Measurements from ENCODE around the gene PLEKHH2. TPM values are rescaled to one million over a fixed set of nuclear protein-coding genes. Genes with fewer than 3 reads are reported as not detected.
A peak's percentile ranks its signal among the peaks of the same experiment; 100 is the strongest.

PLEKHH2 gene
- total and polyA plus RNA-seq, 4 donors = 2.5 to 311 (median 18.3) TPM

GRCh38 chr2:43751476-43751990 is 114.5 kb downstream of the PLEKHH2 start:
- ATAC-seq (ENCODE audit: insufficient read depth, low FRiP score) (no peak), DNase-seq (no peak)
- Histone ChIP-seq H3K9ac (ENCODE audit: insufficient read depth in 1 of 2, low read length in 2 of 2) (no peak overlapping the region), H3K27me3 (ENCODE audit: control insufficient read depth in 3 of 3, insufficient read depth in 3 of 3, low read length in 2 of 3) (no peaks in the 10 kb centered on the region), H3K9me3 (ENCODE audit: control insufficient read depth in 4 of 4, insufficient read depth in 3 of 4, low read length in 3 of 4) (no peaks in the 10 kb centered on the region), H3K27ac (ENCODE audit: low read depth in 1 of 2, low read length in 1 of 2) (no peak overlapping the region), H3K36me3 (ENCODE audit: control insufficient read depth in 4 of 4, insufficient read depth in 4 of 4, low read length in 4 of 4) (peaks cover 0 to 49% (median 23%) of the 10 kb centered on the region in 4 donors), H3K4me1 (ENCODE audit: control insufficient read depth in 5 of 5, insufficient read depth in 5 of 5, low read length in 5 of 5) (no peaks in the 10 kb centered on the region), H3K4me3 (no peak overlapping the region)
- TF ChIP-seq, protein P1, sequence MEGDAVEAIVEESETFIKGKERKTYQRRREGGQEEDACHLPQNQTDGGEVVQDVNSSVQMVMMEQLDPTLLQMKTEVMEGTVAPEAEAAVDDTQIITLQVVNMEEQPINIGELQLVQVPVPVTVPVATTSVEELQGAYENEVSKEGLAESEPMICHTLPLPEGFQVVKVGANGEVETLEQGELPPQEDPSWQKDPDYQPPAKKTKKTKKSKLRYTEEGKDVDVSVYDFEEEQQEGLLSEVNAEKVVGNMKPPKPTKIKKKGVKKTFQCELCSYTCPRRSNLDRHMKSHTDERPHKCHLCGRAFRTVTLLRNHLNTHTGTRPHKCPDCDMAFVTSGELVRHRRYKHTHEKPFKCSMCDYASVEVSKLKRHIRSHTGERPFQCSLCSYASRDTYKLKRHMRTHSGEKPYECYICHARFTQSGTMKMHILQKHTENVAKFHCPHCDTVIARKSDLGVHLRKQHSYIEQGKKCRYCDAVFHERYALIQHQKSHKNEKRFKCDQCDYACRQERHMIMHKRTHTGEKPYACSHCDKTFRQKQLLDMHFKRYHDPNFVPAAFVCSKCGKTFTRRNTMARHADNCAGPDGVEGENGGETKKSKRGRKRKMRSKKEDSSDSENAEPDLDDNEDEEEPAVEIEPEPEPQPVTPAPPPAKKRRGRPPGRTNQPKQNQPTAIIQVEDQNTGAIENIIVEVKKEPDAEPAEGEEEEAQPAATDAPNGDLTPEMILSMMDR (IDR thresholded peaks at IDR 0.05; ENCODE audit: control extremely low read depth, extremely low read depth) = no peak
- 94 to 96% methylated on average over 5 of the region's 5 CpGs for WGBS, 2 donors

GRCh38 chr2:43752302-43752701 is 115.2 kb downstream of the PLEKHH2 start:
- Histone ChIP-seq H3K27me3 (ENCODE audit: control insufficient read depth in 3 of 3, insufficient read depth in 3 of 3, low read length in 2 of 3) (no peaks in the 10 kb centered on the region), H3K36me3 (ENCODE audit: control insufficient read depth in 4 of 4, insufficient read depth in 4 of 4, low read length in 4 of 4) (peaks cover 0 to 52% (median 26%) of the 10 kb centered on the region in 4 donors), H3K27ac (ENCODE audit: low read depth in 1 of 2, low read length in 1 of 2) (no peak overlapping the region), H3K4me3 (no peak overlapping the region), H3K4me1 (ENCODE audit: control insufficient read depth in 5 of 5, insufficient read depth in 5 of 5, low read length in 5 of 5) (no peaks in the 10 kb centered on the region), H3K9me3 (ENCODE audit: control insufficient read depth in 4 of 4, insufficient read depth in 3 of 4, low read length in 3 of 4) (no peaks in the 10 kb centered on the region), H3K9ac (ENCODE audit: insufficient read depth in 1 of 2, low read length in 2 of 2) (no peak overlapping the region)
- TF ChIP-seq, protein P1 (IDR thresholded peaks at IDR 0.05; ENCODE audit: control extremely low read depth, extremely low read depth) = no peak
- no peak for ATAC-seq (ENCODE audit: insufficient read depth, low FRiP score)
- DNase-seq = no peak

GRCh38 chr2:43754180-43754579 is 117.1 kb downstream of the PLEKHH2 start:
- Histone ChIP-seq H3K27me3 (ENCODE audit: control insufficient read depth in 3 of 3, insufficient read depth in 3 of 3, low read length in 2 of 3) (no peaks in the 10 kb centered on the region), H3K27ac (ENCODE audit: low read depth in 1 of 2, low read length in 1 of 2) (no peak overlapping the region), H3K4me1 (ENCODE audit: control insufficient read depth in 5 of 5, insufficient read depth in 5 of 5, low read length in 5 of 5) (peaks cover 0 to 6% (median 0%) of the 10 kb centered on the region in 5 donors), H3K4me3 (no peak overlapping the region), H3K9ac (ENCODE audit: insufficient read depth in 1 of 2, low read length in 2 of 2) (no peak overlapping the region), H3K36me3 (ENCODE audit: control insufficient read depth in 4 of 4, insufficient read depth in 4 of 4, low read length in 4 of 4) (peaks cover 0 to 52% (median 26%) of the 10 kb centered on the region in 4 donors), H3K9me3 (ENCODE audit: control insufficient read depth in 4 of 4, insufficient read depth in 3 of 4, low read length in 3 of 4) (no peaks in the 10 kb centered on the region)
- no peak for ATAC-seq (ENCODE audit: insufficient read depth, low FRiP score)
- TF ChIP-seq, protein P1 (IDR thresholded peaks at IDR 0.05; ENCODE audit: control extremely low read depth, extremely low read depth) = no peak
- DNase-seq = no peak
- 85 to 88% methylated on average over 7 of the region's 7 CpGs for WGBS, 2 donors

- Histone ChIP-seq H3K36me3 (ENCODE audit: control insufficient read depth in 4 of 4, insufficient read depth in 4 of 4, low read length in 4 of 4) (peaks cover 0 to 55% (median 23%) of the 10 kb centered on the region in 4 donors), H3K9ac (ENCODE audit: insufficient read depth in 1 of 2, low read length in 2 of 2) (no peak overlapping the region), H3K4me1 (ENCODE audit: control insufficient read depth in 5 of 5, insufficient read depth in 5 of 5, low read length in 5 of 5) (peaks cover 0 to 8% (median 0%) of the 10 kb centered on the region in 5 donors), H3K4me3 (no peak overlapping the region), H3K9me3 (ENCODE audit: control insufficient read depth in 4 of 4, insufficient read depth in 3 of 4, low read length in 3 of 4) (no peaks in the 10 kb centered on the region), H3K27me3 (ENCODE audit: control insufficient read depth in 3 of 3, insufficient read depth in 3 of 3, low read length in 2 of 3) (no peaks in the 10 kb centered on the region), H3K27ac (ENCODE audit: low read depth in 1 of 2, low read length in 1 of 2) (no peak overlapping the region)
- no peak for ATAC-seq (ENCODE audit: insufficient read depth, low FRiP score)
- TF ChIP-seq, protein P1 (IDR thresholded peaks at IDR 0.05; ENCODE audit: control extremely low read depth, extremely low read depth) = no peak
- 56 to 69% methylated on average over 3 of the region's 3 CpGs for WGBS, 2 donors
- peak in 2 of 3 donors; percentile 54 to 74 for DNase-seq
Observed at GRCh38 chr2:43758739-43759138, 121.7 kb downstream of the PLEKHH2 start.

Data from lung (tissue), 12 donors.